IPS-NIHi11 (cell line): ENCODE results near the gene ZC2HC1B.

Source experiments
- DNase-seq: peaks from one replicate; pipeline ENCODE4 v3.0.0; 2012; ENCODE audit warnings: mixed read lengths, low spot score

The ZC2HC1B gene

DNA sequence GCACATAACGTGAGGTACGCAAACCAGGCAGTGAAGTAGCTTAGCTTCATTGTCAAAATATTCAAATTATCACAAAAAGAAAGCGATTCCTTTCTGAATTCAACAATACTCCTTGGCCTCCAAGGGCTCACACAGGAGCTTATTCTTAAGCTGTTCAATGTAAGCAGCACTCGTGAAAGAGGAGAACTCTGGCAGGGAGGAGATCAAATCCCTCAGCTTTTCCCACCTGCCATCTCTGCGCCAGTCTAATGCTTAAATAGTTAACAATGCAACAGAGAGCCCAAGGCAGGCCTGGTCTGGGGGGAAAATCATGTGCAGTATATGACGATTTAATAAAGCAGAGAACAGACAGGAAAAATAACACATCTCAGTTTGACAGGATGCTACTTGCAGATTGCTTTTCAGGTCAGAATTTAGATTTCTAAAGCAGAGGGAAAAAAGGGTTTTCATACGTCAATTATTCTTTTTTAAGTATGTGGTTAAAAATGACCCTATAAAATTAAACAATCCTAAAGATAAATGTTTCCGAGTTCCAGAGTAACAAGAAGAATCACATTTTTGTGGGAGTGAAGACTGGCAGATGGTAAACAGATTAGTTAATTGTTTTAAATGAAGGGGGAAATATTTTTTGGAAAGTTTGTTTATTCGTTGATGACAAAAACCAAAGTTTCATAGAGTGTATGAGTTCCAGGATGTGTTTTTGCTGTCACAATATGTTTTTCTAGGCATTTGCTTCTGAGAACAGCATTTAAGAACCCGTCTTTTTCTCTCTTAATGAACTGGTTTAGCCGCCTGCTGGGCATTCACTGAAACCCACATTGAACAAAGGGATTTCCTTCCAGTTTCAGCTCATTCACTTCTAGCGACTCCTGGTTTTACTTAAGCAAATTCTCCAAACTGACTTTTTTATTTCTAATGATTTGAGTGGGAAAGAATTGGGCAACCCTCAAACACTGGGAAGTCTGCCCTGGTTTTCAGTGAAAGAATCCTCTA, 97.9 kb downstream of the ZC2HC1B start:
- DNase-seq: no peak

GRCh38 chr6:143963158-143963919, 99.1 kb downstream of the ZC2HC1B start:
- no peak for DNase-seq

DNA sequence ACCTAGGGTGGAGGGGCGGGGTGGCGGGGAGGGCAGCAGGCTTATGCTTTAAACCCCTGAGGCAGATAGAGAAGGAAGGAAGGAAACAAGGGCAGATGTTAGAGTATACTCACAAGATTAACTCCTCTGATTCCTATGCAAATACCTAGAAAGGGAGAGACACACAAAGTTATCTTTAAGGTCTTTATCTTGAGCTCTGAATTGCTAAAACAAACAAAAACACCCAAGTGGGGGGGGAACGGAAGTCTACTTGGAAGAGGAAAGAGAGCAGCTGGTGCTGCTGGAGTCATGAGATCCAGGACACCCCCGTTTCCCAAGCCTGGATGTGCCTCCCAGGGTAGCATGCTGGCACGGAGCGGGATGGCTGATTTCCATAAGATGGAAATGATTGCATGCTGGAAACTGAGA, 100.4 kb downstream of the ZC2HC1B start:
- no peak for DNase-seq

DNA sequence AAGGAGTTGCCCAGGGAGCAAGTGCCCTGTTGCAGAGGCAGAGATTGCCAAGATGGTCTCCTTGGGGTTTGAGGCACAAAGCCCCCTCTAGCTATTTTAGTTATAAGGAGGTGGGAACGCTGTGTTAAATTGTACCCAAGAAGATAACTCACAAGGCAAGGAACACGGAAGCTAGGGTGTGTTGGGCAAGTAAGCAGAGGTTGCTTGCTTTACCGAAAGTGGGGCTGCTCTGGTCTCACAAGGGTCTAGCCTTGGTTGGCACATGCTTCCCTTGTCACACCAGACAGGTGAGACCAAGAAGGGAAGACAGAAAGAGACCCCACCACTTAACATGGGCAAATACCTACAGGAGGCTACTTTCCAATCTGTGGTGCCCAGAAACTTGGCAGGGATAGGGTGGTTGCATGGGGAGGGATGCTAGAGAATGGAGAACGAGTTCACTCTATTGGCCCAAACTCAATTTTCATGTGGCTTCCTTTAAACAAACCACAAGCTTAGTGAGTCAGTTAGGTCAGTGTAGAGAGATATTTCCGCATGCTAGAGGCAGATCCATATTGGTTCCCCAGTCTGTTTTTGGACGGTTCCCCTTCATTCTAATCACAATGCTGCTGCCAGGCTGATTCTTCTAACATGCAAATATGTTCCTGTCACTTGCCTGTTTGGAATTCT, 101.4 kb downstream of the ZC2HC1B start:
- no peak for DNase-seq

DNA sequence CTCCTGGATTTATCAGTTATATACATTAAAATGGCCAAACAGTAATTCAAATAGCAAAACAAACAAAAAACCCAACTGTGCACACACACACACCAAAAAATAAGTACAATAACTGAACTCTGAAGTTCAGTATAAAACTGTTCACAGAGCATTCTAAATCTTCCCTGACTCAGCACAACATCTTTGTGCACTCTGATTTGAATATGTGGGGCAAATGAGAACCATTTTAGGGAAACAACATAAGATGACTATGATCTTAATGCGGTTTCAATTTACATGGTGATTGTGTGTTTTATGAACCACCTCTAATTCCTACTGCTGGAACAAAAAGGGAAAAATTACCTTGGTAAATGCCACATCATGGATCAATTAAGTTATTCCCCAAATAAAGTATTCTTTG, 102.0 kb downstream of the ZC2HC1B start:
- no peak for DNase-seq

DNA sequence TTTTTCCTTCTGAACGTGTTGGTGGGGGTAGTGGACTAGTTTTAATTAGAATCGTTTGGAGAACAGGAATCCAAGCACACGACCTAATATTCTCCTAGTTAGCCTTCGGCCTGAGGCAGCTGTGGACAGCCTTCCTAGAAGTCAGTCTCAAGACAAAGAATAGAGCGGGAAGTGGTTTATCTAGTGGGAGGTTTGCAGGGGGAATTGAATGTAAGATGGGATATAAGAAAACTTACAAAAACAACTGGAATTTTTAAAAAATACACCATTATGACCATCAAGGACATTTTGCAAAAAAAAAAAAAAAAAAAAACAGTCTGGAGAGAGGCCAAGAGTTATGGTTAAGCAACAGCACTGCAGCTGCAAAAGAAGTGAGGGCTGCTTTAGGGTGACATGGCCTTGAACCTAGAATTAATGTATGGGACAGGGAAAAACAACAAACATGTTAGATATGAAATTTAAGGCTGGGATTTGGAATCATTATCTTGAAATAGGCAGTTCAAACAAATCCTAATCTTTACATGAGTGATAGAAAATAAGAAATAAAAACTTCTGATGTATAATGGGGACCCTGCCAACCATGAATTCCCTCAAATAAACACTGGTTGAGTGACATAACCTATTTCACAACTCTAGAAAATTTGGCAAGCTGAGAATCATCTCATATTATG, 103.6 kb downstream of the ZC2HC1B start:
- DNase-seq: no peak

DNA sequence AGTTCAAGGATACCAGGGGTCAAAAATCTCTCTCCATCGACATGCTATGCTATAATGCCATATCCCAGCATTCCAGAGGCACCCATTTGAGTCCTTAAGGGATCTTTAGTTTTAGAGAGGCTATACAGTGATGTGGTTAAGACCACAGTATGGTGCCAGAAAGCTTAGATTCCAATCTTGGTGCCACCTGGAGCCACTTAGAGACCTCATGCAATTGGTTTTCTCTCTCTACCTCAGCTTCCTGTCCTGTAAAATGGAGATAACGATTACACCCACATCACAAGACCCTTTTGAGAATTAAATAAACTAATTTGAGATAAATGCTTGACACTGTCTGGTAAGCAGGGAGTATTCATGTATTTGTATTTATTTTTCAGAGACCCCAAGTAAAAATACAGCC, 104.8 kb downstream of the ZC2HC1B start:
- DNase-seq: no peak

DNA sequence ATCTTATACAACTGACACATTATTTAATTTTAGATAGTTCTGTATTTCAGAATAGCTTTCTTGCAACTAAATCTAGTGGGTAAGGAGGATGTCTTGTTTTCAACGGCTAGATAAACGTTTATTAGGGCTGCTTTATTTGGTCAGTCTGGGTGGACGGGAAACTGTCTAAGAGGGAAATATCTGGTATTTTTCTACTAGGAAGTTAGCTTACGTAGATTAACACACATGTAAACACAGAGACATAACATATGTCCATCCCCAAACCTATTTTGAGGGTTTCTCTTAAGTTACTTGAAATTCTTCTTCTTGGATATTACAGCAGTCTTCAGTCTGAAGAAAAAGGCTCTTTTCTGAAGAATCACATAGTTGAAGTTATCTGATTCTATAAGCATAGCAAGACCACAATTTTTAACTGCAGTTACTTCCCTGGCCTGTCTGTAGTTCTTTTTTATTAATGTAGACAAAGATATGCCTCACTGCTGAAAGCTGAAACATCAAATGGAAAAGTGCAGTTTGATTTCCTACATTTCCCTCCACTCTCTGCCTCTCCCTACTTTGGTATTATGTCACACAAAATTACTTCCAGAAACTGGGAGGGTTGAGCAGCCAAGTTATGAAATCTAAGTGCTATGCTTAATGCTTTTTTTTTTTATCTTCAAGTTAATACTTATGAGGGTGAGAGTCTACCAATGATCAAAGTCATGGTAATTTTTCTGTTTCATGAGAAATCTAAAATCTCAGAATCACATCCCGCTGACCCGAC, 106.4 kb downstream of the ZC2HC1B start:
- no peak for DNase-seq

DNA sequence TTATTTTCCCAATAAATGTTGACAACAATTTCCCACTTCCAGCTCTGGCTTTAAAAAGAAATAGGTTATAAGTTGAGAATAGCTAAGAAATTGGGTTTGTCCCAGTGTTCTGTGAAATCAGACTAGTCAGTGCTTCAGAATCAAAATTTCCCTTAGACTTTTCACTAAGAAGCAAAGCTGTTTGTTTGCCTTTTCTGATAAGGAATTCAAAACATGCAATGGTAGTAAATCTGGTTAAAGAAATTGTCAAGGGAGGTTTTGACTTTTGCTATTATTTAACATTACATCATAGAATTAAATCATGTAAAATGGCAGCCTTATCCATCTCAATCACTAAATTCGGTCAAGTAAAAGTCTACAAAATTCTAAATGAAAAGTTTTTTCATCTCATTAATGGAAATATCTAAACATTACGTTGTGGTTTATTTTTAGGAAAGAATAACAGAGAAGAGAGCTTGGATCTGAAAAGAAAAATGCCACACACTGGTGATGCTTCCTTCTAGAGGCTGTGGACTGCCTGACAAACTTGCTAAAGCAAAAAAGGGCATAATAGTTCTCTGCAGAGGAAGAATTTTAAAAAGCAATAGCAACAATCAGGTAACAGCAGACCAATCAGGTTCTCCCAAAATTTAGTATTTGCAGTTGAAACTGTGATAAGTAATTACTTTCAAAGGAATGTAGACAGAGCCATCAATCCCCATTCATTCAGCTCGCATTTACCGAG, 107.4 kb downstream of the ZC2HC1B start:
- DNase-seq: no peak

DNA sequence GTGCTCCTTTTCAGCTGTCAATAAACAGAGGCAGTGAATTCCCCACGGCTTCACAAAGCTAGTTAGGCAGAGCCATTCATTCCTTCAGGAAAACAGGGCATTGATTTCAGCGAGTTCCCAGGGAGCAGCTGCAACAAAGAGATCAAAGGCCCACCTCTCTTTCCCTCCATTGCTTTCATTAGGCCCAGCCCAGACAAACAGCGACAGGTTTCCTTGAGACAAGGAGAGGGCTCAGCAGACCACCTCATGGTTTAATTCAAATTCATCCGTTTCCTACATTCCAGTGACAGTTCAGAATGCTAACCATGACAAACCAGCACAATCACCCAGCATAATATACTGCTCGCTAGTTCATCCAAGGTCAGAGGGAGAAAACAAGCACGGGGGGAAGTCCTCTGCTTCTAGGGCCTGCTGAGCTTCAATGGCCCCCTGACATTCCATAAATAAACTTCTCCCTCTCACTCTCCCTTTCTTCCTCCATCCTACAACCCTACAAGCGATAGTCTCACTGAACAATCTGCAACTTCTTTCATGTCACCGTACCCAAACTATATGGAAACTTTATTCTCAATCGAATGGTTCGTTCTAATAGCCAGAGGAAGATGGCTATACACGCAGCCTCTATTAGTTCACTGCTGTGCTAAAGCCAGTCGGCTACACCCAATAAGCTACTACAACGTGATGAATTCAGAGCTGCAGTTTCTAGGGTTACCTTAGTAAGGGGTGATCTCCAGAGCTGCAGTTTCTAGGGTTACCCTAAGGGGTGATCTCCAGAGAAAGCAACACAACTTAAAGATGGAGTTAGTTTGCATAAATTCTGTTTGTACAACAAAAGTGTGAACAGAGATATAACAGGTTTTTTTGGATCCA, 109.1 kb downstream of the ZC2HC1B start:
- peak; percentile 57 for DNase-seq

GRCh38 chr6:143974089-143974488, 109.8 kb downstream of the ZC2HC1B start:
- no peak for DNase-seq

- no peak for DNase-seq
Observed at GRCh38 chr6:143976806-143977349, 112.6 kb downstream of the ZC2HC1B start.

DNA sequence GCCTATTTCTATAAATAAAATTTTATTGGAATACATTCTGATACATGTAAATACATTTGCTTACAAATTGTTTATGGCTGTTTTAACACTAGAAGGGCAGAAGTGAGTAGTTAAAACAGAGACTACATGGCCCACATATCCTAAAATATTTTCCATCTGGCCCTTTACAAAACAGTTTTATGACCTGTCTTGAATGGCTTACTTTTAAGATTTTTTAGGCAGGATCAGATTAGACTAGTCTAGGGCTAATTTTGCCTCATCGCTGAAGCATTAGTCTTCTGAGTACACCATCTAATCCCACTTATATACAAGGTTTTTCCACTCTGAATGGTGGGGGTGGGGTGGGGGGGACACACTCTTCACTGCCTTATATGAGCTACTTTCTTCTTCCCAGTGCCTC, 116.6 kb downstream of the ZC2HC1B start:
- no peak for DNase-seq

DNA sequence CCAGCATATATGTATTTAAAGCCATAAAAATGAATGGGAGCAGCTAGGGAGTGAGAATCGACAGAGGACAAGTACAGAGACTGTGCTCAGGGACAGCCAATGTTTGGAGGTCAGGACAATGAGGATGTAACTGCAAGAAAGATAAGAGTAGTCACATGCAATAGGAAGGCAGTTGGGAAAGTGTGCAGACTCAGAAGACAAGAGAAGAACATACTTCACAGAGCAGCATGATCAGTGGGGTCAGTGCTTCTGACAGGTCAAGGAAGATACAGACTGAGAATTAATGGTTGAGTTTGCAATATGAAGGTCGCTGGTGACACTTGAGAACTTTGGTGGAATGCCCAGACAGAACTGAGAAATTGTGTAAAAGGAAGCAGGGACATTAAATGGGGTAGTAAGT, 118.7 kb downstream of the ZC2HC1B start:
- no peak for DNase-seq

DNA sequence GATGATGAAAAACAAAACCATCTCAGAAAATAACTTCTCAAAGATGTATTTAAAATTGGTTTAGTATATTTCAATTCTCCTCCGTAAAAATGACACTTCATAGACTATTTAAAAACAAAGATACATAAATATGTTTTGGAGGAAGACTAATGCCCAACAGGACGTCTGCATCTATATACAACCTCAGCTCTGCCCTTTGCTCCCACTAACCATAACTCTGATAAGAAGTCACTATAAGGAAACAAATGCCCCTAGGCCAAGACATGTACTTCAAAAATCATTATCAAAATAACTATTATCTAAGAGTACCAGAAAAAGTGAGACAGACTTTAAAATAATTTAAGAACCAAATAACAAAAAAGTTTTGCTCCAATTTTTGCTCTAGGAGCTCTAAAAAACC, 120.4 kb downstream of the ZC2HC1B start:
- DNase-seq: no peak

DNA sequence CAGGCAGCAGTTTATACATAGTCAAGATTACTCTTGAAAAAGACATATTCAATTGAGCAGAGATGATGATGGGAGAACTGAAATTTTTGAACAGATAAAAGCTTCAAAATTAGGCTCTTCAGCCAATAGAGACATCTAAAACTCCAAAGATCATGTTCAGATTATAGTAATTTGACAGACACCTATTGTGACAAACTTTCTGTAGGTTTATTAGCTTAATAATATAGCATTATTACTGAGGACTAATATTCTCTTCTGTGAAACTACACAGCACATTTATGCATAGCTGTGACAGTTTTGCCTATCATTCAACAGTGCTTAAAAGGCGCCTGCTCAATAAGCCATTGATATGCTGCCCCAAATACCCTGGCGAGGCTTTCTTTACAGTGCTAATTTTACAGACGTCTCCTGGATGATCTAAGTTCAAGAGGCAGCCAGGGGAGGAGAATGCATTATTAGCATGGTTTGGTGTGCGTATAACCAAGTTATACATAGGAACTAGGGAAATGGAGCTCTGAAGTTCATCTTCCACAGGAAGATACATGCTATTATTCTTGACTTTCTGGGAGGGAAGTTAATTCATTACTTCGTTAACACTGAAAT, 122.3 kb downstream of the ZC2HC1B start:
- DNase-seq: no peak
